ENCODE data around the gene MYO3B.

DNA sequence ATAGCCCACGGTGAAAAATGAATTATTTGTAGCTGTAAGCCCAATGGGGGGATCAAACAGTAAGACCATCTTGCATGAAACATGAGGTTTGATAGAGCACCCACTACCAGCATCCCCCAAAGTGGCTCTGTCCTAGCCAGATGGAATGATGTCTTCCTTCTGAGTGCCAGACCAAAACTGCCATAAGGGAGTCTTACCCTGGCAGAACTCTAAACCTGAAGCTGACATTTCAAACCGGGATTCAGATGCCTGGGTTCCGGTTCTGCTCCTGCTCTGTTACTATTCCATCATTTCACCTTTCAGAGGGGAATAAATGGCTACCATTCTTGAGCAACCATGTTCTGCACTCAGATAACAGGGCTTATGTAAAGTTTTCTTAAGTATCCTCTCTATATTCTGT lies 67.4 kb downstream of the MYO3B start:
- TF ChIP-seq, protein P1, sequence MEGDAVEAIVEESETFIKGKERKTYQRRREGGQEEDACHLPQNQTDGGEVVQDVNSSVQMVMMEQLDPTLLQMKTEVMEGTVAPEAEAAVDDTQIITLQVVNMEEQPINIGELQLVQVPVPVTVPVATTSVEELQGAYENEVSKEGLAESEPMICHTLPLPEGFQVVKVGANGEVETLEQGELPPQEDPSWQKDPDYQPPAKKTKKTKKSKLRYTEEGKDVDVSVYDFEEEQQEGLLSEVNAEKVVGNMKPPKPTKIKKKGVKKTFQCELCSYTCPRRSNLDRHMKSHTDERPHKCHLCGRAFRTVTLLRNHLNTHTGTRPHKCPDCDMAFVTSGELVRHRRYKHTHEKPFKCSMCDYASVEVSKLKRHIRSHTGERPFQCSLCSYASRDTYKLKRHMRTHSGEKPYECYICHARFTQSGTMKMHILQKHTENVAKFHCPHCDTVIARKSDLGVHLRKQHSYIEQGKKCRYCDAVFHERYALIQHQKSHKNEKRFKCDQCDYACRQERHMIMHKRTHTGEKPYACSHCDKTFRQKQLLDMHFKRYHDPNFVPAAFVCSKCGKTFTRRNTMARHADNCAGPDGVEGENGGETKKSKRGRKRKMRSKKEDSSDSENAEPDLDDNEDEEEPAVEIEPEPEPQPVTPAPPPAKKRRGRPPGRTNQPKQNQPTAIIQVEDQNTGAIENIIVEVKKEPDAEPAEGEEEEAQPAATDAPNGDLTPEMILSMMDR (IDR thresholded peaks at IDR 0.05) = no peak
- no peak for TF ChIP-seq POLR2A (IDR thresholded peaks at IDR 0.05)

Data from uterus (tissue), 2 donors.